Breast epithelium (tissue), 3 donors: ENCODE results near the gene CALY.

Experiments
- POLR2A ChIP-seq: fragments of 450-650 bp; IDR thresholded peaks from one replicate; pipeline ENCODE4 v1.6.1; 2016; ENCODE audit warnings: antibody characterized with exemption, mild to moderate bottlenecking, moderate library complexity
- POLR2AphosphoS5 ChIP-seq, 3 donors: sonication (generic); formaldehyde crosslinking; IDR thresholded peaks; one replicate each; pipeline ENCODE4 v1.6.1; 2017; ENCODE audit warnings: antibody characterized with exemption in 3 of 3
- TF ChIP-seq, protein P1 (sequence below), 3 donors: fragments of 450-650 bp; IDR thresholded peaks; one replicate each; pipeline ENCODE4 v1.5.1; 2016 to 2017; ENCODE audit warnings: antibody characterized with exemption in 3 of 3, mild to moderate bottlenecking in 3 of 3, moderate library complexity in 3 of 3

GRCh38 chr10:133359554-133359971, 22.9 kb upstream of the CALY start:
- TF ChIP-seq, protein P1, sequence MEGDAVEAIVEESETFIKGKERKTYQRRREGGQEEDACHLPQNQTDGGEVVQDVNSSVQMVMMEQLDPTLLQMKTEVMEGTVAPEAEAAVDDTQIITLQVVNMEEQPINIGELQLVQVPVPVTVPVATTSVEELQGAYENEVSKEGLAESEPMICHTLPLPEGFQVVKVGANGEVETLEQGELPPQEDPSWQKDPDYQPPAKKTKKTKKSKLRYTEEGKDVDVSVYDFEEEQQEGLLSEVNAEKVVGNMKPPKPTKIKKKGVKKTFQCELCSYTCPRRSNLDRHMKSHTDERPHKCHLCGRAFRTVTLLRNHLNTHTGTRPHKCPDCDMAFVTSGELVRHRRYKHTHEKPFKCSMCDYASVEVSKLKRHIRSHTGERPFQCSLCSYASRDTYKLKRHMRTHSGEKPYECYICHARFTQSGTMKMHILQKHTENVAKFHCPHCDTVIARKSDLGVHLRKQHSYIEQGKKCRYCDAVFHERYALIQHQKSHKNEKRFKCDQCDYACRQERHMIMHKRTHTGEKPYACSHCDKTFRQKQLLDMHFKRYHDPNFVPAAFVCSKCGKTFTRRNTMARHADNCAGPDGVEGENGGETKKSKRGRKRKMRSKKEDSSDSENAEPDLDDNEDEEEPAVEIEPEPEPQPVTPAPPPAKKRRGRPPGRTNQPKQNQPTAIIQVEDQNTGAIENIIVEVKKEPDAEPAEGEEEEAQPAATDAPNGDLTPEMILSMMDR (IDR thresholded peaks at IDR 0.05) = no peak
- no peak for TF ChIP-seq POLR2AphosphoS5 (IDR thresholded peaks at IDR 0.05)
- TF ChIP-seq POLR2A = no peak
